ENCODE data around the gene POM121C. TPM values are rescaled to one million over a fixed set of nuclear protein-coding genes. Genes with fewer than 3 reads are reported as not detected.
"Not testable (repeated sequence)": the region's sequence is repeated elsewhere in the genome, so short reads cannot be mapped to it uniquely, and the experiment has no call there.

The POM121C gene
- polyA plus RNA-seq, 3 donors from 2014 or later, result 3.8 to 38.0 (median 5.1) TPM

DNA sequence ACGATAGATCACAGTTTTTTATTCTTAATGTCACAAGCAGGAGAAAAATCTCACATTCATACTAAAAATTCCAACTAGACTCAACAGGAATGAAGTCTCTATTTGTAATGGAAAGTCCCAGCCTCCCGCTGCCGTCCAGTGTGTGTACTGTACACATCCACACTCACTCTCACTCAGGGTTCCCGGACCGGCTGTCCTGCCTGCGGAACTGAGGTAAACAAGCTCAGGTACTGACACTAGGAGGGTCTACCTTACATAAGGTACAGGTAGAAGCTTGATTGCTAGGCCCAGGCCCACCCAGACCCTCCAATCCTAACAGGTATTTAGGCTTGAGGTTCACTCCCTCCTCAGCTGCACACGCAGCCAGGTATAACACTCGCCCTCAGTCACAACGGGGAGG is 69.3 kb downstream of the POM121C start:
- H3K4me3 Mint-ChIP-seq; H3K27me3 Mint-ChIP-seq (ENCODE audit: low read depth in 3 of 3); H3K36me3 Mint-ChIP-seq; H3K9me3 Mint-ChIP-seq; H3K27ac Mint-ChIP-seq; DNase-seq: not testable (repeated sequence)
- peaks cover 5 to 10% of the 10 kb centered on the region in 2 donors for H3K4me1 Mint-ChIP-seq

DNA sequence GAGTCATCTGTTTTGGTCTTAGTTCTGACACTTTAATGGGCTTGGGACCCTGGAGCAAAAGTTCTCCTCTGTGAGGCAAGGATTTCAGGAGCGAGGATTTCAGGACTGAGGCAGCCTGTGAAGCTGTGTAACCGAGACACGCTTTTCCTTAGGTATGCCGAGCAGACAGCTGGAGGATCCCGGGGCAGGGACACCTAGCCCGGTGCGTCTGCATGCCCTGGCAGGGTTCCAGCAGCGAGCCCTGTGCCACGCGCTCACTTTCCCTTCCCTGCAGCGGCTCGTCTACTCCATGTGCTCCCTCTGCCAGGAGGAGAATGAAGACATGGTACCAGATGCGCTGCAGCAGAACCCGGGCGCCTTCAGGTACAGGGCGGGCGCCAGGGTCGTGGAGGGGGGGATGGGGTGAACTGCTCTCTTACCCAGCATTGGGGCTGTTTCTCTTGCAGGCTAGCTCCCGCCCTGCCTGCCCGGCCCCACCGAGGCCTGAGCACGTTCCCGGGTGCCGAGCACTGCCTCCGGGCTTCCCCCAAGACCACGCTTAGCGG is 70.2 kb downstream of the POM121C start:
- H3K27ac Mint-ChIP-seq; H3K27me3 Mint-ChIP-seq (ENCODE audit: low read depth in 3 of 3): not testable (repeated sequence)

DNA sequence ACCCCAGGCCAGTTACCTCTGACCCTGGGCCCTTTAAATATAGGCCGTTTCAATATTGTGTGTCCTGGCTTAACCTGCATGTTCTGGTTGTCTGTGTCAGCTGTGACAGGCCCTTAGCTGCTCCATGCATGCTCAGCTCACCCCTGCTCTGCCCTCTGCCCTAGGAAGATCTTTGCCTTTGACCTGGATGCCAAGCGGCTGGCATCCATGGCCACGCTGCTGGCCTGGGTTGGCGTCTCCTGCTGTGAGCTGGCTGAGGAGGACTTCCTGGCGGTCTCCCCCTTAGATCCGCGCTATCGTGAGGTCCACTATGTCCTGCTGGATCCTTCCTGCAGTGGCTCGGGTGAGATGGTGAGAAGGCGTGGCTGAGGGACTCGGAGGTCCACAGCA is 70.7 kb downstream of the POM121C start:
- H3K4me1 Mint-ChIP-seq; H3K36me3 Mint-ChIP-seq; H3K4me3 Mint-ChIP-seq; H3K9me3 Mint-ChIP-seq; H3K27me3 Mint-ChIP-seq (ENCODE audit: low read depth in 3 of 3); DNase-seq: not testable (repeated sequence)
- peak overlapping the region in 1 of 6 donors; percentile 17 for H3K27ac Mint-ChIP-seq

More for the DNA sequence above, 70.2 kb downstream of the POM121C start:
- H3K9me3 Mint-ChIP-seq, DNase-seq, H3K4me3 Mint-ChIP-seq, H3K36me3 Mint-ChIP-seq, H3K4me1 Mint-ChIP-seq: not testable (repeated sequence)

DNA sequence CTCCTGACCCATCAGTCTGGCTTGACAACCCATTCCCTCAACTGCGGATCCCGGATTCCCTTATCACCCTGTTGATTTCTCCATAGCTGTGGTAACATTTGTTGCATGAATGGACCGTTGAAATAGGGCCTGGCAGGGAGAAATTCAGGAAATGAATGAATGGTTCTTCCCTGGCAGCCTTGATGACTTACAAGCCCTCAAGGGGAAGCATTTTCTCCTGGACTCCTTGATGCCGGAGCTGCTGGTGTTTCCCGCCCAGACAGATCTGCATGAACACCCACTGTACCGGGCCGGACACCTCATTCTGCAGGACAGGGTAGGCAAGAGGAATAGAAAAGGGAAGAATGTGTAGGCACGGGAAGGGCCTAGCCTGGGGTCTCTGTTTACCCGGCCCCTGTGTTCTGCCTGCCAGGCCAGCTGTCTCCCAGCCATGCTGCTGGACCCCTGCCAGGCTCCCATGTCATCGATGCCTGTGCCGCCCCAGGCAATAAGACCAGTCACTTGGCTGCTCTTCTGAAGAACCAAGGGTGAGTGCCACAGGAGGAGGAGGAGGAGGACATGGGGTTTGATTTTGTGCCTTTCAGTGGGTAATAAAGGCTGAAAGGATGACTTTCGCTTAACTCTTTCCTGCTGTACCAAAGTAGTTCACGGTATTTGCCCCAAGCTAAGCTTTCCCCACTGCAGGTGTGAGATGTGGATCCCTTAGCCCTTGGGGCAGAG is 71.2 kb downstream of the POM121C start:
- H3K4me1 Mint-ChIP-seq; H3K36me3 Mint-ChIP-seq; H3K27me3 Mint-ChIP-seq (ENCODE audit: low read depth in 3 of 3); H3K9me3 Mint-ChIP-seq; H3K27ac Mint-ChIP-seq; H3K4me3 Mint-ChIP-seq; DNase-seq: not testable (repeated sequence)

DNA sequence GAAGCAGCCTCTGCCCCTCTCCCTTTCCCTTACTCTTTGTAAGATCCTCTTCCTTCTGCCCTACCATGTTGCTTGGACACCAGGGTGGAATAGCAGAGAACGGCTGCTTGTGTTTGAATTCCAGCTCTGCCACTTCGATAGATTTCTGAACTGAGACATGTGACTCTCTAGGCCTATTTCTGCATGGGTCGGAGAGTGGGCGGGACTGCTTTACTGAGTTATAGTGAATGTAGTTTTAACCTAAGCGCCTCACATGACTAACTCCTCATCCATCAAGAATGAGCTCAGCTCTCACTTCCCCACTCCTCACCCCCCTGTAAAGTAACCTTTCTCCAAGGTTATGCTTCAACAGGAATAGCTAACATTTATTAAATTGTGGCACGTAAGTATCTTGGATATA is 71.9 kb downstream of the POM121C start:
- H3K4me3 Mint-ChIP-seq; H3K4me1 Mint-ChIP-seq; DNase-seq; H3K27ac Mint-ChIP-seq; H3K36me3 Mint-ChIP-seq; H3K27me3 Mint-ChIP-seq (ENCODE audit: low read depth in 3 of 3); H3K9me3 Mint-ChIP-seq: not testable (repeated sequence)

DNA sequence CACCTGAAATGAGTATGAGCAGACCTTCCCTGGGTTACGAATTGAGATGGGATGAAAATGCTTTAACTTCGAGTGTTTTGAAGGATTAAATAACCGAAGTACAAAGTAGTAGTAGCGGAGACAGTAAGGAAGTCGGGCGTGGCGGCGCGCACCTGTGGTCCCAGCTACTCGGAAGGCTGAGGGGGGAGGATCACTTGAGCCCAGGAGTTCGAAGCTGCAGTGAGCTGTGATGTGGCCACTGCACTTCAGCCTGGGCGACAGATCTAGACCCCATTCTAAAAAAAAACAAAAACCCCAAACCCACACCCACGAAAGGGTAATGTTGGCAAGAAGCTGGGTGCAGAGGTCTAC is 75.3 kb downstream of the POM121C start:
- not testable (repeated sequence) for H3K36me3 Mint-ChIP-seq; H3K27me3 Mint-ChIP-seq (ENCODE audit: low read depth in 3 of 3); H3K4me3 Mint-ChIP-seq; H3K4me1 Mint-ChIP-seq; H3K27ac Mint-ChIP-seq; H3K9me3 Mint-ChIP-seq; DNase-seq

DNA sequence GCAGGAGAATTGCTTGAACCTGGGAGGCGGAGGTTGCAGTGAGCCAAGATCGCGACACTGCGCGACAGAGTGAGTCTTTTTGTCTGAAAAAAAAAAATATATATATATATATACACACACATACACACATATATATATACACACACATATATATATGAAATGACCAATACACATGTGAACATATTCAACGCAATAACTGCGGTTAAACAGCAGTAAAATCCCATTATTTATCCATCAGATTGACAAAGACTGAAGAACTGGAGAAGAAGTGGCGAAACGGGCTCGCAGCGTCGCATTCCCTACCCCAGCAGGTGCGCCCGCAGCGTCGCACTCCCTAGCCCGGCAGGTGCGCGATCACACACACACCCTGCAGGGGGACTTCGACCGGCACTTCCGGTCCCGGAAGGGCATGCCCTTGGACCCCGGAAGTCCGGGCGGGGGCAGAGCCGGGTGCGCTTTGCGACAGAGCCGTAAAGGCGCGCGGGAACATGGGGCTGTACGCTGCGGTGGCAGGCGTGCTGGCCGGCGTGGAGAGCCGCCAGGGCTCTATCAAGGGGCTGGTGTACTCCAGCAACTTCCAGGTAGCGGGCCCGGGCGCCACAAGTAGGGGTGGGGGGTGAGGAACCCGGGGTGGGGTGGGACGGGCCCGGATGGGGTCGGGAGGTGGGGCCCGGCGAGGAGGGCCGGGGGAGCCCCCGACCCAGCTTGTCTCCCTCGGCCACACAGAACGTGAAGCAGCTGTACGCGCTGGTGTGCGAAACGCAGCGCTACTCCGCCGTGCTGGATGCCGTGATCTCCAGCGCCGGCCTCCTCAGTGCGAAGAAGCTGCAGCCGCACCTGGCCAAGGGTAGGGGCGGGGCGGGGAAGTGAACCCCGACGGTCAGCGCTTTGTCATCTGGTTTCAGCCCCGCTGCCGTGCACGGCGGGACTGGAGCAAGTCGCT is 75.9 kb downstream of the POM121C start:
- not testable (repeated sequence) for H3K36me3 Mint-ChIP-seq; H3K4me1 Mint-ChIP-seq; H3K27me3 Mint-ChIP-seq (ENCODE audit: low read depth in 3 of 3); H3K9me3 Mint-ChIP-seq
- peak overlapping the region in 3 of 6 donors; percentile 48 to 65 (median 58) for H3K27ac Mint-ChIP-seq
- DNase-seq, result peak; percentile 31 to 38 (median 37)
- H3K4me3 Mint-ChIP-seq, result peak overlapping the region; percentile 57 to 75 (median 72)

DNA sequence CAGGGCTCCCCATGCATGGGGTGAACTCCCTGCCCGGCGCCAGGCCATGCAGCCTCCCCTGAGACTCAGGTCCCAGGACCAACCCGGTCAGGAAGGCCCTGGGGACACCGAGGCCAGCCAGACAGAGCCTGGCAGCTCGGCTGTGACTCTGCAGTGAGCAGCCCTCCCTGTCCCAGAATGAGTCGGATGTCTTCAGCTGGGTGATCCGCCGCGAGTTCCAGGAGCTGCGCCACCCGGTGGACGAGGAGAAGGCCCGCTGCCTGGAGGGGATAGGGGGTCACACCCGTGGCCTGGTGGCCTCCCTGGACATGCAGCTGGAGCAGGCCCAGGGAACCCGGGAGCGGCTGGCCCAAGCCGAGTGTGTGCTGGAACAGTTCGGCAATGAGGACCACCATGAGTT is 81.4 kb downstream of the POM121C start:
- H3K27ac Mint-ChIP-seq; DNase-seq; H3K27me3 Mint-ChIP-seq (ENCODE audit: low read depth in 3 of 3); H3K4me3 Mint-ChIP-seq; H3K9me3 Mint-ChIP-seq; H3K4me1 Mint-ChIP-seq; H3K36me3 Mint-ChIP-seq: not testable (repeated sequence)

DNA sequence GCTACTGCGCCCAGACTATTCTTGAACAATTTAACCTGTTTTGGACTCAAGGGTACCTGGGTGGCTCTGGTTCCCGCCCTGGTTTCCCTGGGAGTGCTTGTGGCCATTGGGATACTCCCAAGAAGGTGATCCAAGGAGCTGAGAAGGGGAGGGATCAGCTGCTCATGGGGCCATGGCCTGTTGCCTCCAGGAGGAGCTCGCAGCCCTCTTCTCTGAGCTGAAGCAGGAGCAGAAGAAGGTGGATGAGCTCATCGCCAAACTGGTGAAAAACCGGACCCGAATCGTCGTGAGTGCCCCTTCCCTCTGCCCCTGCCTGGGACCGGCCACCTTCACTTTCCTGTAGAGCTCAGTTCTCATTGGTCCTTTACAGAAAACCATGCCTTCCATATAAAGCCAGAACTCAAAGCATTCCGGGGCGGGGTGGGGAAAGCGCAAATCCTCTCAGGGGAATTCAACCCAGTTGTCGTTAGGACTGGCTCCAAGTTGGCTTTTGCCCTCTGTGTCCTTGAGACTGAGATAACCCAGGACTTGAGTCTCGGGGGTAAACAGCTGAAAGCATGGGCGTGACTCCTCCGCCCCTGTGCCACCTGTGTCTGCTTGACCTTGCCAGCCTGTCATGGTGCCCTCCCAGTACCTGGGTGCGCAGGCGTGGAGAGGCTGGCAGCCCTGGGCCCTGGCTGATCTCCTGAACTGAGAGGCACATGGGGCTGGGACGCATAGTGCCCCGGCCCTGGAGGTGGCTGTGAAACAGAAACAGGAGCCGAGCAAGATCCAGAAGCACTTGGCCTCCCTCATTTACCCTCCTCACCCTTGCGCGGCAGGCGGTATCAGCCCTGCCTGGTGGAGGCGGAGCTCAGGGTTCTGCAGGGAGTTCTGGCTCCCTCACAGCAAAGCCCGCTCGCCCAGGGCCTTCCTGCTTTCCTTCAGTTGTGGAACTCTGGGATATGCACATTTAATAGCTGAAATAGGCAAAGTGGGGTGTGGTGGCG is 82.3 kb downstream of the POM121C start:
- not testable (repeated sequence) for H3K9me3 Mint-ChIP-seq; H3K4me1 Mint-ChIP-seq; H3K27ac Mint-ChIP-seq; DNase-seq; H3K4me3 Mint-ChIP-seq; H3K36me3 Mint-ChIP-seq; H3K27me3 Mint-ChIP-seq (ENCODE audit: low read depth in 3 of 3)

DNA sequence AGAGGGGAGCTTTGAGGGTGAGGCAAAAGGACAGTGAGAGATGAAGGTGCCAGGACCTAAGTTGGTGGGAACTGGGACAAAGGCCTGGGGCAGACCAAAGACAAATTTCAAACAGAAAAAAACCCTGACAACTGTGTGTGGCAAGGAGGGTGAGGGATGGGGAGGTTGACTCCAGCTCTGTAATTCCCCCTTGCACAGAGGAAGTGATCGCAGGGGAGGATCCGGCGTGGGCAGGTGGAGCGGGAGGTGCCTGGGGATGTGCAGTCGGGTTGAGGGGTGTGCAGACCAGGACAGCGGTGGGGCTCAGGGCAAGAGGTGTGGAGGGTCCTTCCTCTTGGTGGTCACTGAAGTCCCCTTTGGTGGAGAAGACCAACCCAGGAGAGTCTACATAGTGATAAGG is 85.5 kb downstream of the POM121C start:
- DNase-seq; H3K9me3 Mint-ChIP-seq; H3K4me1 Mint-ChIP-seq; H3K36me3 Mint-ChIP-seq; H3K4me3 Mint-ChIP-seq; H3K27me3 Mint-ChIP-seq (ENCODE audit: low read depth in 3 of 3); H3K27ac Mint-ChIP-seq: not testable (repeated sequence)

DNA sequence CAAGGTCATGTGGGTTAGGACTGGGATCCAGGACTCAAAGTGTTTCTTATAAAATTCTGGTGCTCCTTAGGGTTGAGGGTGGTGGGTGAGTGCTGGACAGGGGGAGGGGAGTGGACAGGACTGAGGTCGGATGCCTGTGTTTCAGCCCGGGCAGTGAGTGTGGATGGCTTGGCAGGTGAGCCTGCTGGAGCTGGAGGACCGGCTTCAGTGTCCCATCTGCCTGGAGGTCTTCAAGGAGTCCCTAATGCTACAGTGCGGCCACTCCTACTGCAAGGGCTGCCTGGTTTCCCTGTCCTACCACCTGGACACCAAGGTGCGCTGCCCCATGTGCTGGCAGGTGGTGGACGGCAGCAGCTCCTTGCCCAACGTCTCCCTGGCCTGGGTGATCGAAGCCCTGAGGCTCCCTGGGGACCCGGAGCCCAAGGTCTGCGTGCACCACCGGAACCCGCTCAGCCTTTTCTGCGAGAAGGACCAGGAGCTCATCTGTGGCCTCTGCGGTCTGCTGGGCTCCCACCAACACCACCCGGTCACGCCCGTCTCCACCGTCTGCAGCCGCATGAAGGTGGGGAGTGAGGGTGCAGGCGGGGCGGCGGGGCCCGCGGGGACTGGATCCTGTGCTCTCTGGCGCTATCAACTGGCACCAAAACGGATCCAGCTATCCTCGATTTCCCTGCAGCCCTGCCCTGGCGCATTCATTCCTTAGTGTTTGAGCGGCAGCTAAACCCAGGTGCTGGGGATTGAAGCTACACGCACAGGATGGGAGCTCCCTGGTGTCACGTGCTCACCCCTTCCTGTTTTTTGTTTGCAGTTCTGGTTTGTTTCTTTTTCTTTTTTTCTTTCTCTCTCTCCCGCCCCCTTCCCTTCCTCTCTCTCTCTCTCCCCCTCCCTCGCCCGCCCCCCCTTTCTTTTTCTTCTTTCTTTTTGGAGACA is 87.1 kb downstream of the POM121C start:
- not testable (repeated sequence) for H3K36me3 Mint-ChIP-seq; H3K27ac Mint-ChIP-seq; H3K27me3 Mint-ChIP-seq (ENCODE audit: low read depth in 3 of 3); H3K4me3 Mint-ChIP-seq; H3K4me1 Mint-ChIP-seq; DNase-seq; H3K9me3 Mint-ChIP-seq

DNA sequence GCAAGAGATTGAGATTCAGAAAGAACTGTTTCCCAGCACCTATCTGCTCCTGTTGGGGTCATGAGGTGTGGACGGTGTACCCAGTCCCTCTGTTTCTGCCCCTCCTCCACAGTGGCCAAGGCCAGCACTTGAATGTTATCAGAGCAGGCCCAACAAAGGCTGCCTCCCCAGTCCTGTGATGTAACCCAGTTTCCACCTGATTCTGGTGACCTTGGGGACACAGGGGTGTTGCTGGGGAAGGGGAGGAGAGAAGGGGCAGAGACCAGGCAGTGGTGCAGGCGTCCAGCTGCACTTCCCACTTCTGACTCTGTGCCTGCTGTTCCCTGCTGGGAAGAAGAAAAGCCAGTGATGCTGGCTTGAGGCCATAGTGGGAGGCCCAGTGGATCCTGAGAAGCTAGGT is 88.2 kb downstream of the POM121C start:
- not testable (repeated sequence) for H3K27me3 Mint-ChIP-seq (ENCODE audit: low read depth in 3 of 3); H3K27ac Mint-ChIP-seq; H3K4me3 Mint-ChIP-seq; H3K9me3 Mint-ChIP-seq; H3K4me1 Mint-ChIP-seq; DNase-seq; H3K36me3 Mint-ChIP-seq

DNA sequence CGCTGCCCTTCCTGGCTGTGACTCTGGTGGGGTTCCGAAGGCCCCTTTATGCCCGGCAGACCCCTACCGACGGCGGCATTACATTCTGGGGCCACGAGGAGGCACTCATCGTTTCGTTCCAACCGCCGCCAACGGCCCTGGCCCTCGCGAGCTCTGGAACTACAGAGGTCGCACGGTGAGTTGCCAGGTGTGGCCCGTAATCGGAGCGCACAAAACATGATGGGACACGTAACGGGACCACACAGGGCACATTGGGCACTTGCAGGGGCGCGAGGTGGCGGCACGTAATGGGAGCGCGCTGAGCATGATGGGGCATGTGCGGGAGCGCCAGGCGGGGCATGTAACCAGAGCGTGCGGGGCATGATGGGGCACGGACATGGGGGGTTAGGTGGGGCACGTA is 90.8 kb downstream of the POM121C start, which contains the start of gene TRIM73:
TRIM73 (plus strand) TSS at position 301 of the 400 bp plus-strand sequence. CDS start 3,305 bp downstream, outside the sequence.
- H3K4me1 Mint-ChIP-seq; H3K27ac Mint-ChIP-seq; H3K9me3 Mint-ChIP-seq; H3K27me3 Mint-ChIP-seq (ENCODE audit: low read depth in 3 of 3); H3K36me3 Mint-ChIP-seq; H3K4me3 Mint-ChIP-seq; DNase-seq: not testable (repeated sequence)

All from immature natural killer cell (primary cell).